ENCODE measurements around the gene DIP2C.

DNA sequence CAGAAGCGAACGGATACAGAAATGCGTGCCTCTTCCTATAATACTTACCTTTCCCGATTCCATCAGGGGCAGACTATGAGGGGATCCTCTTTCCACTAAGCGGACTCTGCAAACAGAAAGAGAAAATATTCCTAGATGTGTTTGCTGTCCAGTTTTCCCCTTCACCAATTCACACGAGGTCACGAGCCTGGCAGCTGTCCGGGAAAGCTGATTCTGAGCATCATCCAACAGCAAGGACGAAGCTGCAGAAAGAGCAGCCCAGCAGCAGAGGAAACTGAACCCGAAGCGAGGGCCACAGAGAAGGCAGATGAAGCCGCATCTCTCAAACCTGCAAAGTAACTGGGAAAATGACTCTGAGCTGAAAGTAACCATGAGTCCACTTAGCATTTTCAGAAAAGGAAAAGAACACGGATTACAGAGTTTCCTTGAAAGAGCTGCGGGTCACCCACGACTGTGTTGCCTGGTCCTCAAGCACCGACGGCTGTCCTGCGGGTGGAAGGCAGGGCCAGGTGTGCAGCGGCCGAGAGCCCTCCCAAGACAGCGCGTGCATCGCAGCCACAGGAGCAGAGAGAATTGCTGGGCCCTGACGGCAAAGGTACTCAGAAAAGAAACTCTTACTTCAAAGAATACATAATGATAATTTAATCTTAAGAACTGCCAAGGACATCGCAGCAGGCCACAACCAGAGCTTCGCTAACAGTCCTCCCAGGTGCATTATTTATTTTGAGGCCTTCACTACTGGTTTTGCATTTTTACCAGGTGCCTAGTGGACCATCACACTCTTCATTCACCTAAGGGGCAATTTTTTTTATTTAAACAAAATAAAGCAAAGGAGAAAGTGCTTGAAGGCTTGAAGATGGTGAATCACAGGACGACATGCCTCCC lies 400.9 kb downstream of the DIP2C start:
- TF ChIP-seq, protein P1, sequence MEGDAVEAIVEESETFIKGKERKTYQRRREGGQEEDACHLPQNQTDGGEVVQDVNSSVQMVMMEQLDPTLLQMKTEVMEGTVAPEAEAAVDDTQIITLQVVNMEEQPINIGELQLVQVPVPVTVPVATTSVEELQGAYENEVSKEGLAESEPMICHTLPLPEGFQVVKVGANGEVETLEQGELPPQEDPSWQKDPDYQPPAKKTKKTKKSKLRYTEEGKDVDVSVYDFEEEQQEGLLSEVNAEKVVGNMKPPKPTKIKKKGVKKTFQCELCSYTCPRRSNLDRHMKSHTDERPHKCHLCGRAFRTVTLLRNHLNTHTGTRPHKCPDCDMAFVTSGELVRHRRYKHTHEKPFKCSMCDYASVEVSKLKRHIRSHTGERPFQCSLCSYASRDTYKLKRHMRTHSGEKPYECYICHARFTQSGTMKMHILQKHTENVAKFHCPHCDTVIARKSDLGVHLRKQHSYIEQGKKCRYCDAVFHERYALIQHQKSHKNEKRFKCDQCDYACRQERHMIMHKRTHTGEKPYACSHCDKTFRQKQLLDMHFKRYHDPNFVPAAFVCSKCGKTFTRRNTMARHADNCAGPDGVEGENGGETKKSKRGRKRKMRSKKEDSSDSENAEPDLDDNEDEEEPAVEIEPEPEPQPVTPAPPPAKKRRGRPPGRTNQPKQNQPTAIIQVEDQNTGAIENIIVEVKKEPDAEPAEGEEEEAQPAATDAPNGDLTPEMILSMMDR (IDR thresholded peaks at IDR 0.05): no peak
- TF ChIP-seq POLR2A (IDR thresholded peaks at IDR 0.05): no peak
